Fibroblast of lung (primary cell): ENCODE results near the gene INTS2.

ENCODE experiments used
- CTCF ChIP-seq, 2 donors: IDR thresholded peaks in 1 of 2; conservative IDR thresholded peaks in 1 of 2; 1 replicate in 1 of 2; 2 replicates in 1 of 2; pipeline ENCODE4 v1.5.1; 2011 to 2012; ENCODE audit warnings: low read length in 2 of 2, control low read depth in 1 of 2, inconsistent platforms in 1 of 2, low read depth in 1 of 2, mild to moderate bottlenecking in 1 of 2
- EZH2 ChIP-seq: IDR thresholded peaks from 2 replicates; pipeline ENCODE4 v1.5.1; 2012; ENCODE audit warnings: low read length, control low read depth, mild to moderate bottlenecking; ENCODE audit errors: missing control alignments

DNA sequence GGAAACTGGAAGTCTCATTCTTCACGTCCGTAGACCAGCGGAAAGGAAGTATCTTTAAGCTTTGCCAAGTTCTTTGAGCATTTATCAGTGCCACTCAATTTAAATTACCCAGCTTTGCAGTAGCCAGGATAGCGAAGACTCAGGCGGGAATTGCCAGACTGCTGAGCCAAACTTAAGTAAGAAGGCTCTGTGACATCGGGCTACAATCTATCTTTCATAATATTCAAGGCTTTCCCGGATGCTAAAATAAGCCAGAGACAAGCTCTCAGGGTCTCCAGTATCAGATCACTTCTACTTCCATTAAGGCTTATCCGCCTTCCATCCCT lies 64.0 kb downstream of the INTS2 start:
- no peak for TF ChIP-seq CTCF (conservative IDR thresholded peaks at IDR 0.05 in 1 of 2, IDR thresholded peaks at IDR 0.05 in 1 of 2; ENCODE audit: low read depth in 1 of 2, low read length in 2 of 2)
- TF ChIP-seq EZH2: no peak
